Activated naive CD4-positive, alpha-beta T cell treated with anti-CD3 and anti-CD28 coated beads for 36 hours (primary cell): Measurements from ENCODE around the gene FAM110C. TPM values are rescaled to one million over a fixed set of nuclear protein-coding genes. Genes with fewer than 3 reads are reported as not detected.
"Not testable (repeated sequence)": the region's sequence is repeated elsewhere in the genome, so short reads cannot be mapped to it uniquely, and the experiment has no call there.

Experiments
- CTCF ChIA-PET: fragments of 350-600 bp; sonication (Branson Sonifier 250); formaldehyde crosslinking; loops from one replicate; lab custom pipeline; 2021; ENCODE audit warnings: antibody characterized with exemption; lab: Charles Lee
- DNase-seq: peaks from one replicate; pipeline ENCODE4 v3.0.0-alpha.2; 2020
- H3K27ac Mint-ChIP-seq: one replicate; pipeline ENCODE4 v1.8.0; 2021; ENCODE audit warnings: mild to moderate bottlenecking, mixed read lengths
- H3K27me3 Mint-ChIP-seq: one replicate; pipeline ENCODE4 v1.8.0; 2021; ENCODE audit warnings: low read depth, mixed read lengths
- H3K36me3 Mint-ChIP-seq: one replicate; pipeline ENCODE4 v1.8.0; 2021; ENCODE audit warnings: low read depth, mixed read lengths
- H3K4me1 Mint-ChIP-seq: one replicate; pipeline ENCODE4 v1.8.0; 2021; ENCODE audit warnings: low read depth, mixed read lengths
- H3K4me3 Mint-ChIP-seq: one replicate; pipeline ENCODE4 v1.8.0; 2021; ENCODE audit warnings: mild to moderate bottlenecking, moderate library complexity, mixed read lengths
- H3K9me3 Mint-ChIP-seq: one replicate; pipeline ENCODE4 v1.8.0; 2021; ENCODE audit warnings: mixed read lengths
- intact Hi-C: fragments of 100-400 bp; cut with micrococcal nuclease; formaldehyde crosslinking; loops from one replicate; pipeline ENCODE4 v1.15.1; 2023
- total RNA-seq, 2 experiments: library from RNA; stranded (reverse); gene quantifications; one replicate each; pipeline ENCODE4 v1.2.3, GENCODE V29; 2021

The FAM110C gene
- total RNA-seq, 2 experiments from 2014 or later = 0.10 TPM; not detected in 1

- Mint-ChIP-seq H3K4me1 (no peaks in the 10 kb centered on the region), H3K36me3 (no peaks in the 10 kb centered on the region)
- CTCF ChIA-PET = interaction anchor here (0.6 to 2.2 kb wide), 2 partner anchors 44 to 124 kb away, joined by 4 to 8 read pairs; no protein-coding TSS in a partner anchor
Observed at GRCh38 chr2:18402-19271, 27.7 kb downstream of the FAM110C start.

GRCh38 chr2:15916-16315, 30.4 kb downstream of the FAM110C start:
- DNase-seq, H3K9me3 Mint-ChIP-seq, H3K4me1 Mint-ChIP-seq, CTCF ChIA-PET, H3K4me3 Mint-ChIP-seq, H3K36me3 Mint-ChIP-seq, H3K27ac Mint-ChIP-seq, H3K27me3 Mint-ChIP-seq, intact Hi-C loops: not testable (repeated sequence)

More at GRCh38 chr2:18402-19271, 27.7 kb downstream of the FAM110C start:
- Mint-ChIP-seq H3K9me3 (no peaks in the 10 kb centered on the region), H3K27me3 (peaks cover 10% of the 10 kb centered on the region), H3K27ac (no peak overlapping the region), H3K4me3 (no peak overlapping the region)
- DNase-seq = peak; percentile 16
- intact Hi-C loops = no loop called here

- CTCF ChIA-PET = interaction anchor here (0.7 to 1.3 kb wide), 6 partner anchors 10 to 132 kb away, joined by 3 to 8 read pairs (median 4); no protein-coding TSS in a partner anchor
- no peak overlapping the region for H3K4me3 Mint-ChIP-seq
- no peaks in the 10 kb centered on the region for H3K36me3 Mint-ChIP-seq
- H3K27me3 Mint-ChIP-seq = peaks cover 8% of the 10 kb centered on the region
- no peak overlapping the region for H3K27ac Mint-ChIP-seq
- intact Hi-C loops = no loop called here
- H3K4me1 Mint-ChIP-seq = no peaks in the 10 kb centered on the region
- H3K9me3 Mint-ChIP-seq = no peaks in the 10 kb centered on the region
- peak; percentile 78 for DNase-seq
Observed at GRCh38 chr2:11248-11941, 34.9 kb downstream of the FAM110C start.

- H3K4me1 Mint-ChIP-seq = no peaks in the 10 kb centered on the region
- CTCF ChIA-PET = no interaction called here
- H3K27ac Mint-ChIP-seq = no peak overlapping the region
- intact Hi-C loops = no loop called here
- DNase-seq = no peak
- no peaks in the 10 kb centered on the region for H3K27me3 Mint-ChIP-seq
- H3K9me3 Mint-ChIP-seq = no peaks in the 10 kb centered on the region
- no peaks in the 10 kb centered on the region for H3K36me3 Mint-ChIP-seq
- H3K4me3 Mint-ChIP-seq = no peak overlapping the region
Observed at GRCh38 chr2:10222-10875, 36.0 kb downstream of the FAM110C start.

Other genes starting within 250 kb of the FAM110C start
- gene SH3YL1, start 217.5 kb upstream of the FAM110C start, total RNA-seq = 10 to 100 TPM; 17.1 to 17.9 TPM
- gene ACP1, start 218.4 kb upstream of the FAM110C start, total RNA-seq = 100 to 1,000 TPM; 144 to 147 TPM
- gene ALKAL2, start 241.6 kb upstream of the FAM110C start, total RNA-seq = not detected